Superior temporal gyrus (tissue), 1 donor: ENCODE results near the gene TMC1.

Source experiments
- DNase-seq: peaks from one replicate; pipeline ENCODE4 v3.0.0-alpha.2; 2016; ENCODE audit errors: extremely low spot score

The TMC1 gene

GRCh38 chr9:72680593-72681282 is 159.3 kb downstream of the TMC1 start:
- peak; percentile 77 for DNase-seq

GRCh38 chr9:72681283-72681630 is 159.8 kb downstream of the TMC1 start:
- DNase-seq: no peak

- DNase-seq: no peak
These were observed 163.2 kb downstream of the TMC1 start for GRCh38 chr9:72684615-72685014.

- DNase-seq: no peak
These were observed 164.5 kb downstream of the TMC1 start for GRCh38 chr9:72685911-72686310.

- DNase-seq: peak; percentile 72
These were observed 165.9 kb downstream of the TMC1 start for GRCh38 chr9:72687331-72687730.

GRCh38 chr9:72691671-72692070 is 170.3 kb downstream of the TMC1 start:
- DNase-seq: no peak

- no peak for DNase-seq
These were observed 174.0 kb downstream of the TMC1 start for GRCh38 chr9:72695365-72695764.

- no peak for DNase-seq
These were observed 175.1 kb downstream of the TMC1 start for GRCh38 chr9:72696511-72696910.

GRCh38 chr9:72701510-72701909 is 180.1 kb downstream of the TMC1 start:
- no peak for DNase-seq

- peak; percentile 66 for DNase-seq
These were observed 182.2 kb downstream of the TMC1 start for GRCh38 chr9:72703574-72703973.

- no peak for DNase-seq
These were observed 183.4 kb downstream of the TMC1 start for GRCh38 chr9:72704688-72705375.

- DNase-seq: no peak
These were observed 197.1 kb downstream of the TMC1 start for GRCh38 chr9:72718503-72718902.

GRCh38 chr9:72721067-72721466 is 199.7 kb downstream of the TMC1 start:
- DNase-seq: no peak

- no peak for DNase-seq
These were observed 205.5 kb downstream of the TMC1 start for GRCh38 chr9:72726947-72727346.

GRCh38 chr9:72728031-72728770 is 206.8 kb downstream of the TMC1 start:
- no peak for DNase-seq

- peak; percentile 33 for DNase-seq
These were observed 212.5 kb downstream of the TMC1 start for GRCh38 chr9:72733895-72734294.

- no peak for DNase-seq
These were observed 213.2 kb downstream of the TMC1 start for GRCh38 chr9:72734631-72735030.

- DNase-seq: no peak
These were observed 222.4 kb downstream of the TMC1 start for GRCh38 chr9:72743836-72744235.

- no peak for DNase-seq
These were observed 227.9 kb downstream of the TMC1 start for GRCh38 chr9:72749276-72749675.

GRCh38 chr9:72751541-72751940 is 230.1 kb downstream of the TMC1 start:
- DNase-seq: no peak

GRCh38 chr9:72753266-72753893 is 232.0 kb downstream of the TMC1 start:
- DNase-seq: peak; percentile 76

GRCh38 chr9:72755836-72756235 is 234.4 kb downstream of the TMC1 start:
- DNase-seq: no peak
